ENCODE results near the gene SYNGR2.

The SYNGR2 gene

DNA sequence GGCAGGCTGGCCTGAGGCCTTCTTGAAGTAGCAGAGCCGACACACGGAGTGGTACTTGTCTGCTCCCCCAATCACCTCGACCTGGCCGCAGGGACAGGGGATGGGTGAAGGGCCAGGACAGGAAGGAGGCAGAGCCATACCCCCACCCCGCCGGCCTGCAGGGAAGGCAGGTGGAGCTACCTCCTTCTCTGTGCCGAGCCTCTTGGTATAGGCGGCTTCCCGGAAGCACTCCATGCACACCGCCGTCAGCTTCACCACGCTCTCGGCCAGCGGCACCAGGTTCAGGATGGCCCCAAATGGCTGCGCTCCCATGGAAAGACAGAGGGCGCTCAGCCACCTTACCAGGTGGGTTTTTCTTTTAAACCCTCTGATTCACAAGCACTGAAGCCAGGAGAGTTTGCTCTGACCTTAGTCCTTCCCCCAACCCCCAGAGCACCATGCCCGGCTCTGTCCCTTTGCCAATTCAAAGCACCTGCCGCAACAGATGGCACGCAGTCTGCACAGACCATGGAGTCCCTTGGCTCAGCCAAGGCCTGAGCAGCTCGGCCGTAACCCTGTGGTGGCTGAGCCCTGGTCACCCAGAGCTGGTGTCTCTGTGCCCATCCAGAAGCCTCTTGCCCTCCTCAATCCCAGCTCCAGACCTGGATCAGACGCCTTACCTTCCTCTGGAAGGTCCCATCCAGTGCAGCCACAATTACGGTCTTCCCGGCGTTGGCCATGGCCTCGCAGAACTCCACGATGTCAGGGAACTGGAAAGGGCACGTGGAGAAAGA lies 6.7 kb downstream of the SYNGR2 start:
- ATAC-seq, result no peak
- TF ChIP-seq OSR1 (CRISPR knock-in tag; IDR thresholded peaks at IDR 0.05), result no peak
- no peak for TF ChIP-seq SNAI2 (CRISPR knock-in tag; IDR thresholded peaks at IDR 0.05)
- TF ChIP-seq, protein P1, sequence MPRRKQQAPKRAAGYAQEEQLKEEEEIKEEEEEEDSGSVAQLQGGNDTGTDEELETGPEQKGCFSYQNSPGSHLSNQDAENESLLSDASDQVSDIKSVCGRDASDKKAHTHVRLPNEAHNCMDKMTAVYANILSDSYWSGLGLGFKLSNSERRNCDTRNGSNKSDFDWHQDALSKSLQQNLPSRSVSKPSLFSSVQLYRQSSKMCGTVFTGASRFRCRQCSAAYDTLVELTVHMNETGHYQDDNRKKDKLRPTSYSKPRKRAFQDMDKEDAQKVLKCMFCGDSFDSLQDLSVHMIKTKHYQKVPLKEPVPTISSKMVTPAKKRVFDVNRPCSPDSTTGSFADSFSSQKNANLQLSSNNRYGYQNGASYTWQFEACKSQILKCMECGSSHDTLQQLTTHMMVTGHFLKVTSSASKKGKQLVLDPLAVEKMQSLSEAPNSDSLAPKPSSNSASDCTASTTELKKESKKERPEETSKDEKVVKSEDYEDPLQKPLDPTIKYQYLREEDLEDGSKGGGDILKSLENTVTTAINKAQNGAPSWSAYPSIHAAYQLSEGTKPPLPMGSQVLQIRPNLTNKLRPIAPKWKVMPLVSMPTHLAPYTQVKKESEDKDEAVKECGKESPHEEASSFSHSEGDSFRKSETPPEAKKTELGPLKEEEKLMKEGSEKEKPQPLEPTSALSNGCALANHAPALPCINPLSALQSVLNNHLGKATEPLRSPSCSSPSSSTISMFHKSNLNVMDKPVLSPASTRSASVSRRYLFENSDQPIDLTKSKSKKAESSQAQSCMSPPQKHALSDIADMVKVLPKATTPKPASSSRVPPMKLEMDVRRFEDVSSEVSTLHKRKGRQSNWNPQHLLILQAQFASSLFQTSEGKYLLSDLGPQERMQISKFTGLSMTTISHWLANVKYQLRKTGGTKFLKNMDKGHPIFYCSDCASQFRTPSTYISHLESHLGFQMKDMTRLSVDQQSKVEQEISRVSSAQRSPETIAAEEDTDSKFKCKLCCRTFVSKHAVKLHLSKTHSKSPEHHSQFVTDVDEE (CRISPR knock-in tag; IDR thresholded peaks at IDR 0.05), result no peak
- no peak for TF ChIP-seq ISL1 (CRISPR knock-in tag; IDR thresholded peaks at IDR 0.05)
- TF ChIP-seq PPARA (CRISPR knock-in tag; IDR thresholded peaks at IDR 0.05; ENCODE audit: borderline replicate concordance), result no peak
- TF ChIP-seq ZFP30 (CRISPR knock-in tag; IDR thresholded peaks at IDR 0.05), result no peak
- no peak for TF ChIP-seq BACH2 (CRISPR knock-in tag; IDR thresholded peaks at IDR 0.05; ENCODE audit: borderline replicate concordance)

DNA sequence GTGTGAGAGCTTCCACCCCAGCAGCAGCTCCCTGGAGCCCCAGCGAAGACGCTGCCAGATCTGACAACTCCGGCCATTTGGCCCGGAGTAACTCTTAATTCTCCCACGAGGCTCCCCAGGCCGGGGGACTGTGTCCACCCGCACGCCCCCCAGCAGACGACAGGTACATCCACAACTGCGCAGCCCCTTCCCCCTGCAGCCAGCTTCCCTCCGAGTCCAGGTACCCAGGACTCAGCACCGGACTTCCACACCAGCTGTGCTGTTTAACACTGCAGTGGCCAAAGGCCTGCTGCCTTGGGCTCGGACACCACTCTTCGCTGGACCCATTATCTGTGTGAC lies 7.2 kb downstream of the SYNGR2 start:
- ATAC-seq, result no peak
- TF ChIP-seq ZNF70 (CRISPR knock-in tag; IDR thresholded peaks at IDR 0.05) (no peak), ZFP30 (CRISPR knock-in tag; IDR thresholded peaks at IDR 0.05) (no peak), BACH2 (CRISPR knock-in tag; IDR thresholded peaks at IDR 0.05; ENCODE audit: borderline replicate concordance) (no peak), PPARA (CRISPR knock-in tag; IDR thresholded peaks at IDR 0.05; ENCODE audit: borderline replicate concordance) (no peak), ZC3H10 (CRISPR knock-in tag; IDR thresholded peaks at IDR 0.05) (no peak), ISL1 (CRISPR knock-in tag; IDR thresholded peaks at IDR 0.05) (no peak), RARB (CRISPR knock-in tag; IDR thresholded peaks at IDR 0.05) (no peak), TOX (CRISPR knock-in tag; IDR thresholded peaks at IDR 0.05; ENCODE audit: borderline replicate concordance) (no peak)
- TF ChIP-seq, protein P2, sequence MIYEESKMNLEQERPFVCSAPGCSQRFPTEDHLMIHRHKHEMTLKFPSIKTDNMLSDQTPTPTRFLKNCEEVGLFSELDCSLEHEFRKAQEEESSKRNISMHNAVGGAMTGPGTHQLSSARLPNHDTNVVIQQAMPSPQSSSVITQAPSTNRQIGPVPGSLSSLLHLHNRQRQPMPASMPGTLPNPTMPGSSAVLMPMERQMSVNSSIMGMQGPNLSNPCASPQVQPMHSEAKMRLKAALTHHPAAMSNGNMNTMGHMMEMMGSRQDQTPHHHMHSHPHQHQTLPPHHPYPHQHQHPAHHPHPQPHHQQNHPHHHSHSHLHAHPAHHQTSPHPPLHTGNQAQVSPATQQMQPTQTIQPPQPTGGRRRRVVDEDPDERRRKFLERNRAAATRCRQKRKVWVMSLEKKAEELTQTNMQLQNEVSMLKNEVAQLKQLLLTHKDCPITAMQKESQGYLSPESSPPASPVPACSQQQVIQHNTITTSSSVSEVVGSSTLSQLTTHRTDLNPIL (CRISPR knock-in tag; IDR thresholded peaks at IDR 0.05; ENCODE audit: low read depth), result no peak
- TF ChIP-seq, protein P3, sequence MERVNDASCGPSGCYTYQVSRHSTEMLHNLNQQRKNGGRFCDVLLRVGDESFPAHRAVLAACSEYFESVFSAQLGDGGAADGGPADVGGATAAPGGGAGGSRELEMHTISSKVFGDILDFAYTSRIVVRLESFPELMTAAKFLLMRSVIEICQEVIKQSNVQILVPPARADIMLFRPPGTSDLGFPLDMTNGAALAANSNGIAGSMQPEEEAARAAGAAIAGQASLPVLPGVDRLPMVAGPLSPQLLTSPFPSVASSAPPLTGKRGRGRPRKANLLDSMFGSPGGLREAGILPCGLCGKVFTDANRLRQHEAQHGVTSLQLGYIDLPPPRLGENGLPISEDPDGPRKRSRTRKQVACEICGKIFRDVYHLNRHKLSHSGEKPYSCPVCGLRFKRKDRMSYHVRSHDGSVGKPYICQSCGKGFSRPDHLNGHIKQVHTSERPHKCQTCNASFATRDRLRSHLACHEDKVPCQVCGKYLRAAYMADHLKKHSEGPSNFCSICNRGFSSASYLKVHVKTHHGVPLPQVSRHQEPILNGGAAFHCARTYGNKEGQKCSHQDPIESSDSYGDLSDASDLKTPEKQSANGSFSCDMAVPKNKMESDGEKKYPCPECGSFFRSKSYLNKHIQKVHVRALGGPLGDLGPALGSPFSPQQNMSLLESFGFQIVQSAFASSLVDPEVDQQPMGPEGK (CRISPR knock-in tag; IDR thresholded peaks at IDR 0.05; ENCODE audit: borderline replicate concordance), result no peak

DNA sequence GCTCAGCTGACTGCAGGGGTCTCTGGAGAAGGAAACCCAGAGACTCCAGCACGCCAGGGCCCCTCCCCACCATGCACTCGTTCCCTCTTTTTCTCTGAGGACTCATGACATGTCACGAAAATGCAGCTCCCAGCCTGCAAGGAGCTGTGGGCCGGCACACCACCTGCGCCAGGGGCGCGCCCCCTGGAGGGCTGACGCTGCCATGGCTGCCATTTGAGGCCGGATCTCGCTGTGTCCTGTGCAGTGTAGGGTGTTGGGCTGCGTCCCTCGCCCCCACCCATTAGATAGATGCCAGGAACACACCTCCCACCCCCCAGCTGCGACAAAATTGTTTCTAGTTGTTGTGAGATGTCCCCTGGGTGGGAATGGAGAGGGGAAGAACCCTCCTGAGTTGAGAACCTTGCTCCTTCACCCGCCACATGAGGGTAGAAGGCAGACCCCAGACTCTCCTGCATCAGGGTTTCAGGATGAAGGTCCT lies 8.2 kb downstream of the SYNGR2 start:
- TF ChIP-seq ZFP30 (CRISPR knock-in tag; IDR thresholded peaks at IDR 0.05), result no peak
- no peak for TF ChIP-seq ZFP3 (CRISPR knock-in tag; IDR thresholded peaks at IDR 0.05)
- TF ChIP-seq, protein P3 (CRISPR knock-in tag; IDR thresholded peaks at IDR 0.05; ENCODE audit: borderline replicate concordance), result no peak
- TF ChIP-seq CSDC2 (CRISPR knock-in tag; IDR thresholded peaks at IDR 0.05), result no peak
- no peak for TF ChIP-seq OSR1 (CRISPR knock-in tag; IDR thresholded peaks at IDR 0.05)
- no peak for TF ChIP-seq ZNF565 (CRISPR knock-in tag; conservative IDR thresholded peaks at IDR 0.05; ENCODE audit: low read depth)
- TF ChIP-seq GLIS3 (CRISPR knock-in tag; IDR thresholded peaks at IDR 0.05), result no peak
- TF ChIP-seq, protein P4, sequence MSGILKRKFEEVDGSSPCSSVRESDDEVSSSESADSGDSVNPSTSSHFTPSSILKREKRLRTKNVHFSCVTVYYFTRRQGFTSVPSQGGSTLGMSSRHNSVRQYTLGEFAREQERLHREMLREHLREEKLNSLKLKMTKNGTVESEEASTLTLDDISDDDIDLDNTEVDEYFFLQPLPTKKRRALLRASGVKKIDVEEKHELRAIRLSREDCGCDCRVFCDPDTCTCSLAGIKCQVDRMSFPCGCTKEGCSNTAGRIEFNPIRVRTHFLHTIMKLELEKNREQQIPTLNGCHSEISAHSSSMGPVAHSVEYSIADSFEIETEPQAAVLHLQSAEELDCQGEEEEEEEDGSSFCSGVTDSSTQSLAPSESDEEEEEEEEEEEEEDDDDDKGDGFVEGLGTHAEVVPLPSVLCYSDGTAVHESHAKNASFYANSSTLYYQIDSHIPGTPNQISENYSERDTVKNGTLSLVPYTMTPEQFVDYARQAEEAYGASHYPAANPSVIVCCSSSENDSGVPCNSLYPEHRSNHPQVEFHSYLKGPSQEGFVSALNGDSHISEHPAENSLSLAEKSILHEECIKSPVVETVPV (CRISPR knock-in tag; IDR thresholded peaks at IDR 0.05), result no peak
- TF ChIP-seq PPARA (CRISPR knock-in tag; IDR thresholded peaks at IDR 0.05; ENCODE audit: borderline replicate concordance), result no peak
- TF ChIP-seq TCF4 (CRISPR knock-in tag; IDR thresholded peaks at IDR 0.05; ENCODE audit: borderline replicate concordance), result no peak
- no peak for TF ChIP-seq BACH2 (CRISPR knock-in tag; IDR thresholded peaks at IDR 0.05; ENCODE audit: borderline replicate concordance)
- TF ChIP-seq ARNTL (CRISPR knock-in tag; IDR thresholded peaks at IDR 0.05; ENCODE audit: borderline replicate concordance, low read depth), result no peak
- TF ChIP-seq, protein P5, sequence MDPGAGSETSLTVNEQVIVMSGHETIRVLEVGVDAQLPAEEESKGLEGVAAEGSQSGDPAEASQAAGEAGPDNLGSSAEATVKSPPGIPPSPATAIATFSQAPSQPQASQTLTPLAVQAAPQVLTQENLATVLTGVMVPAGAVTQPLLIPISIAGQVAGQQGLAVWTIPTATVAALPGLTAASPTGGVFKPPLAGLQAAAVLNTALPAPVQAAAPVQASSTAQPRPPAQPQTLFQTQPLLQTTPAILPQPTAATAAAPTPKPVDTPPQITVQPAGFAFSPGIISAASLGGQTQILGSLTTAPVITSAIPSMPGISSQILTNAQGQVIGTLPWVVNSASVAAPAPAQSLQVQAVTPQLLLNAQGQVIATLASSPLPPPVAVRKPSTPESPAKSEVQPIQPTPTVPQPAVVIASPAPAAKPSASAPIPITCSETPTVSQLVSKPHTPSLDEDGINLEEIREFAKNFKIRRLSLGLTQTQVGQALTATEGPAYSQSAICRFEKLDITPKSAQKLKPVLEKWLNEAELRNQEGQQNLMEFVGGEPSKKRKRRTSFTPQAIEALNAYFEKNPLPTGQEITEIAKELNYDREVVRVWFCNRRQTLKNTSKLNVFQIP (CRISPR knock-in tag; IDR thresholded peaks at IDR 0.05; ENCODE audit: borderline replicate concordance, low read depth), result no peak
- ATAC-seq, result peak; percentile 84
